GM23248 (cell line): Measurements from ENCODE around the gene SPEG.

Source experiments
- EZH2 ChIP-seq: fragments of 200-600 bp; sonication (generic); IDR thresholded peaks from 2 replicates; pipeline ENCODE4 v1.6.1; 2018; ENCODE audit warnings: antibody characterized with exemption, mild to moderate bottlenecking; ENCODE audit not compliant: insufficient read depth, poor library complexity, severe bottlenecking
- EZH2phosphoT487 ChIP-seq: fragments of 200-600 bp; sonication (generic); IDR thresholded peaks from 2 replicates; pipeline ENCODE4 v1.6.1; 2018; ENCODE audit warnings: antibody characterized with exemption, moderate library complexity, mild to moderate bottlenecking, low read depth; ENCODE audit not compliant: insufficient read depth

DNA sequence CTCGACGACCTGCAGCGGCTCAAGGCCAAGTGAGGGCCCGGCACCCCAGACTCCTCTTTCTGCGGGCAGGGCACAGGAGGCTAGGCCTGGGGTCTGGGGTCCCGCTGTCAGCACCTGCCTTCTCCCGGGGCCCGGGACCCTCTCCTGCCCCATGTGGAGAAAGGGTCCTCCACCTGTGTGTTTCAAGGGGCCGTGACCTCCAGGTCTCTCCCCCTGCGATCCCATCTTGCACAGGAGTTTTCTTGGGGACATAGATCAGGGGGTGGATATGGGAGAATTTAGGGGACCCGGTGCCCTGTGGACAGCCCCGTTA lies 15.7 kb upstream of the SPEG start:
- TF ChIP-seq EZH2 (no peak), EZH2phosphoT487 (no peak)
